H1 (cell line): Measurements from ENCODE around the gene NEK11. TPM values are rescaled to one million over a fixed set of nuclear protein-coding genes. Genes with fewer than 3 reads are reported as not detected.

Experiments used
- ZNF274 ChIP-seq: IDR thresholded peaks from 2 replicates; pipeline ENCODE4 v1.7.0; 2012; ENCODE audit warnings: low read length, borderline replicate concordance; ENCODE audit errors: extremely low read depth
- polyA plus RNA-seq, 7 experiments: library from polyadenylated mRNA; depleted of rRNA in 3 of 7; stranded (reverse) in 5 of 7; unstranded in 2 of 7; fragments of >200 nt in 5 of 7; fragments of 200-250 nt in 2 of 7; gene quantifications; 1 replicate in 5 of 7; 2 replicates in 1 of 7; 4 replicates in 1 of 7; pipeline versions ENCODE4 v1.2.1 to v1.2.3, GENCODE V29; 2011 to 2013; ENCODE audit warnings: missing spikeins in 2 of 7, mixed read lengths in 2 of 7
- total RNA-seq: library from RNA; stranded (reverse); fragmentation: NEBNext Ultra II Directional; extraction: Animal tissue kit (Norgen Biotek cat#: 25700); gene quantifications from 2 replicates; pipeline ENCODE4 v1.2.1, GENCODE V29; 2021

Gene NEK11
- total and polyA plus RNA-seq, 2 of the 8 experiments (the other 6 are each of a cell fraction or from before 2014, with no cell fraction given), result 0.60 TPM; not detected in 1

DNA sequence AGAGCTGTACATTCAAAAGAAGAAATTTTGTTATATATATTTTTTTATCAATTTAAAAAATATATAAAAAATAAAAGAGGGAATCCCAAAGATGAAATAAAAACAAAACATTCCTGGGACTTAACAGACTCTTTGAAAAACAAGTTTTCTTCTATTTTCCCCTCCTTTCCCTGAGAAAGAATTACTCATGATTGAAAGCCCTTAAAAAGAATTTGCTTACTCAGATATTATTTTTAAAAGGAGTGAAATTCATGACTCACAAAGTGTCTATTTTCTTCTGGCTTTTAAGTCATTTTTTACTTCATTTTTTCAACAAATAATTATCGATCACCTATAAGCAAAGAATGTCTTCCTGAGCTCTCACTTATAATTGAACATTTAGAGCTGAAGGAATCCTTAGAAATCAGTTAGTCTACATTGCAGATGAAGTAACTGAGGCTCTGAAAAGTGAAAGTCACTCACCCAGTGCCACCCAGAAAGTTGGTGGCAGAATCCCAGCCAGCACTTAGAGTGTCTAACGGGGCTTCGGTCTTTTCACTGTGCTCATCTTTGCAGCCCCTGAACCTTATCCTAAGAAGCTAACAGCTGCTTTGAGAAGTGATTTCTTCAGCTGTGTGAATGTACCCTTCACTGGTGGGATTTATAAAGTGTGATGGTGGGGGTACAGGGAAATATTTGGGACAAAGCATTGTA lies 312.4 kb downstream of the NEK11 start (continued):
- TF ChIP-seq ZNF274, result no peak
